GM21529 (cell line): Measurements from ENCODE around the gene NKAPL.
"Not testable (repeated sequence)": the region's sequence is repeated elsewhere in the genome, so short reads cannot be mapped to it uniquely, and the experiment has no call there.

Source experiments
- ATAC-seq: cut with Tn5 transposase; IDR thresholded peaks from one replicate; pipeline ENCODE4 v1.9.1; 2021; ENCODE audit not compliant: unreplicated experiment

NKAPL gene

DNA sequence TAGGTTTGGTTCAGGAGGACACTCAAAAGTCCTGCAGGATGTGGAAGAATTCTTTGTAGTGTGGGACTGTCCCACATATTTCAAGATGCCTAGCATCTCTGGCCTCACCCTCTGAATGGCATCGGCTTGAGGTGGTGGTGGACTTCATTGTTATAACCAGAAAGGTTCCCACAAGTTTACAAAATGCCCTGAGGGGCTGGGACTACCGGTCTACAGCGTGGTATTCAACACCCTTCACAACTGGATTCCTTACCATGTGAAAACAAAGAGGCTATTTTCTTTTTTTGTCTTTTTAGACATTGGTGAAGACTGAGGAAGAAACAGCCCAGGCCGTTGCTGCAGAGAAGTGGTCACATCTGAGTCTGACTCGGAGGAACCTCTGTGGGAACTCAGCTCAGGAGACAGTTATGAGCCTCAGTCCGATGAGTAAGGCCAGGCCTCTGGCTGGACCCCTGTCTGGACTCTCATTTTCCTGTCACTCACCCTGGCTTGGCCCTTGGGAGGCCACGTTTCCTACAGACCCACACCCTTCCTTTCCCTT lies 37.5 kb downstream of the NKAPL start:
- no peak for ATAC-seq

DNA sequence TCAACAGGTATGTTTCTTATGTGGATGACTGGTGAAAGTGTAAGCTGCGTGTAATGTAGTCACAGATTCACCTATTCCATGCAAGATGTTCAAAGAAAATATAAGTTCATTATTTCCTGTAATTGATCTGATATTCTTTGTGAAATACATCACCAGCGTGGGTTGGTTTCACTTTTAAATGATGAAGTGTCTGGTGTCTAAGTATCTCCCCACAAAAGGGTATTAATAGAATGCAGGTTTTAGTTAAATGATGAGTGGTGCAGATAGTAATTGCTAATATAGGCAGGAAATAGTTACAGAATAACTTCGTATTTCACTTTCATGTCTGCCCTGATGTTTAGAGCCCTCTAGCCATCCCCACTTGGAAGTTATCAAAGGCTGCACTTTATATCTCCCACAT lies 44.5 kb downstream of the NKAPL start:
- peak; percentile 86 for ATAC-seq

DNA sequence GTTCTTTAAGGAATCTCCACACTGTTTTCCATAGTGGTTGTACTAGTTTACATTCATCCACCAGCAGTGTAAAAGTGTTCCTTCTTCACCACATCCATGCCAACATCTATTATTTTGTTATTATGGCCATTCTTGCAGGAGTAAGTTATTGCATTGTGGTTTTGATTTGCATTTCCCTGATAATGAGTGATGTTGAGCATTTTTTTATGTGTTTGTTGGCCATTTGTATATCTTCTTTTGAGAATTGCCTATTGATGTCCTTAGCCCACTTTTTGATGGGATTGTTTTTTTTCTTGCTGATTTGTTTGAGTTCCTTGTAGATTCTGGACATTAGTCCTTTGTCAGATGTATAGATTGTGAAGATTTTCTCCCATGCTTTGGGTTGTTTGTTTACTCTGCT lies 47.3 kb downstream of the NKAPL start:
- ATAC-seq: not testable (repeated sequence)
